ENCODE results near the gene SSBP4.

The SSBP4 gene

DNA sequence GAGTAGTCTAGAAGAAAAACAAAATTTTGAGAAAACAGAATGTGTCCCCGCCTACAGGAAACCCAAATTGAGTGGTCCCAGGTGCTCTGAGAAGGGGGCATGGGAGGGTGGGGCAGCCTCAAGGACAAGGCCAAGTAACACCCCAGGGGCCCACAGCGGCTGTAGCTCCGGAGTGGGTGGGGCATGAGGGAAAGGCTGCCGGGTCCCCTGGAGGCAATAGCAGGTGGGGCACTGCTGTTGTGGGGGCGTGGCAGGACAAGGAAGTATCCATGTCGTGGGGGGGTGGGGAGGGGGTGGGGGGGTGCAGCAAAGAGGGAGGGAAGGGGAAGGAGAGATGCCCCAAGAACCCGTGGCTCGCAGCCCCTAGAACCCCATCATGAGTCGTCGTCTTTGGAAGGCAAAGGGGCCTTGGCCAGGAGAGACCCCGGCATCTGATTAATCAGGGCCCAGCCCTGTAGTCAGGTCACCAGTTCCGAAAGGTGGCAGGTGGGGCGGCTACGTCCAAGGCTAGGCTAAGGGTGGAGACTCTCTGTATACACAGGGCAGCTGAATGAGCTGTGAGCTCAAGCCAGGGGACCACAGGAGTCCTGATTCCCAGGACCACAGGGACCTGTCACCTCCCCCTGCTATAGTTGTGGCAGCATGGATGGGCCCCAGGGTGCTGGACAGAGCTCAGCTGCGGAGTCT lies 26.2 kb downstream of the SSBP4 start:
- no peak for TF ChIP-seq FOXM1 (IDR thresholded peaks at IDR 0.05; ENCODE audit: borderline replicate concordance, low read depth)
- no peak for TF ChIP-seq EGR1 (IDR thresholded peaks at IDR 0.05)
- TF ChIP-seq TCF12 (IDR thresholded peaks at IDR 0.05; ENCODE audit: low read depth), result no peak
- no peak for TF ChIP-seq CEBPB (IDR thresholded peaks at IDR 0.05)
- TF ChIP-seq, protein P1, sequence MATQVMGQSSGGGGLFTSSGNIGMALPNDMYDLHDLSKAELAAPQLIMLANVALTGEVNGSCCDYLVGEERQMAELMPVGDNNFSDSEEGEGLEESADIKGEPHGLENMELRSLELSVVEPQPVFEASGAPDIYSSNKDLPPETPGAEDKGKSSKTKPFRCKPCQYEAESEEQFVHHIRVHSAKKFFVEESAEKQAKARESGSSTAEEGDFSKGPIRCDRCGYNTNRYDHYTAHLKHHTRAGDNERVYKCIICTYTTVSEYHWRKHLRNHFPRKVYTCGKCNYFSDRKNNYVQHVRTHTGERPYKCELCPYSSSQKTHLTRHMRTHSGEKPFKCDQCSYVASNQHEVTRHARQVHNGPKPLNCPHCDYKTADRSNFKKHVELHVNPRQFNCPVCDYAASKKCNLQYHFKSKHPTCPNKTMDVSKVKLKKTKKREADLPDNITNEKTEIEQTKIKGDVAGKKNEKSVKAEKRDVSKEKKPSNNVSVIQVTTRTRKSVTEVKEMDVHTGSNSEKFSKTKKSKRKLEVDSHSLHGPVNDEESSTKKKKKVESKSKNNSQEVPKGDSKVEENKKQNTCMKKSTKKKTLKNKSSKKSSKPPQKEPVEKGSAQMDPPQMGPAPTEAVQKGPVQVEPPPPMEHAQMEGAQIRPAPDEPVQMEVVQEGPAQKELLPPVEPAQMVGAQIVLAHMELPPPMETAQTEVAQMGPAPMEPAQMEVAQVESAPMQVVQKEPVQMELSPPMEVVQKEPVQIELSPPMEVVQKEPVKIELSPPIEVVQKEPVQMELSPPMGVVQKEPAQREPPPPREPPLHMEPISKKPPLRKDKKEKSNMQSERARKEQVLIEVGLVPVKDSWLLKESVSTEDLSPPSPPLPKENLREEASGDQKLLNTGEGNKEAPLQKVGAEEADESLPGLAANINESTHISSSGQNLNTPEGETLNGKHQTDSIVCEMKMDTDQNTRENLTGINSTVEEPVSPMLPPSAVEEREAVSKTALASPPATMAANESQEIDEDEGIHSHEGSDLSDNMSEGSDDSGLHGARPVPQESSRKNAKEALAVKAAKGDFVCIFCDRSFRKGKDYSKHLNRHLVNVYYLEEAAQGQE (IDR thresholded peaks at IDR 0.05; ENCODE audit: low read depth), result 0 out of 2 replicates have a peak, but pooled peaks have one; percentile 31
- no peak for TF ChIP-seq EP300 (IDR thresholded peaks at IDR 0.05; ENCODE audit: borderline replicate concordance)
- TF ChIP-seq, protein P2, sequence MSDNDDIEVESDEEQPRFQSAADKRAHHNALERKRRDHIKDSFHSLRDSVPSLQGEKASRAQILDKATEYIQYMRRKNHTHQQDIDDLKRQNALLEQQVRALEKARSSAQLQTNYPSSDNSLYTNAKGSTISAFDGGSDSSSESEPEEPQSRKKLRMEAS (IDR thresholded peaks at IDR 0.05), result no peak
- TF ChIP-seq ZBTB7A (IDR thresholded peaks at IDR 0.05; ENCODE audit: low read depth), result no peak

DNA sequence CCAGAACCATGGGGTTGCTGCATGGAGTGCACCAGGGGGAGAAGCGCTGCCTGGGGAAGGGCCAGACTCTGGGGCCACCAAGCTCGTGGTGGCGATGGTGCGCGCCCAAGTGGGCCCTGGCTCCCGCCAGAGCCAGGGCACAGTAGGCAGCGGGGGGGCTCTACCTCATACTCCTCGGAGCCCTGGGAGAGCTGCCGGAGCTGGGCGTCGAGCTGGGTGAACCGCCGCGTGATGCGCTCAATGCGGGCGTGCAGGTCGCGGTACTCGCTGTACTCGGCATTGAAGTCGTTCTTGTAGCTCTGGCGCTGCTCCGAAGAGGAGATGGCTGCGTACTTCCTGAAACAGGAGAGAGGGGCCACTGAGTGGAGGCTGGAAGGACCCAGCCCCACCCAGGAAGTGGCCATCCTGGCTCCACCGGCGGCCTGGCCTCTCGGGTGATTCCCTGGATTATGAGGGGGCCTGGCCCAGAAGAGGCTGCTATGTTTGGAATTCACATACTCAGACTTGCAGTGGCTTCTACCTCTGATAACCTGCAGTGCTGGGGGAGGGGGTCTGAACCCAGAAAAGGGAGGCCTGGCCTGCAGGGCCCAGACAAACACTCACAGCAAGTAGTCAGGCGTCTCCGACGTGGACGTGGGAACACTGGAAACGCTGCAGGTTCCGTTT lies 27.1 kb downstream of the SSBP4 start:
- TF ChIP-seq, protein P3, sequence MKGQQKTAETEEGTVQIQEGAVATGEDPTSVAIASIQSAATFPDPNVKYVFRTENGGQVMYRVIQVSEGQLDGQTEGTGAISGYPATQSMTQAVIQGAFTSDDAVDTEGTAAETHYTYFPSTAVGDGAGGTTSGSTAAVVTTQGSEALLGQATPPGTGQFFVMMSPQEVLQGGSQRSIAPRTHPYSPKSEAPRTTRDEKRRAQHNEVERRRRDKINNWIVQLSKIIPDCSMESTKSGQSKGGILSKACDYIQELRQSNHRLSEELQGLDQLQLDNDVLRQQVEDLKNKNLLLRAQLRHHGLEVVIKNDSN (IDR thresholded peaks at IDR 0.05), result no peak
- TF ChIP-seq CEBPB (IDR thresholded peaks at IDR 0.05), result no peak
- no peak for TF ChIP-seq TCF12 (IDR thresholded peaks at IDR 0.05; ENCODE audit: low read depth)
- no peak for TF ChIP-seq ZBTB7A (IDR thresholded peaks at IDR 0.05; ENCODE audit: low read depth)
- no peak for TF ChIP-seq EP300 (IDR thresholded peaks at IDR 0.05; ENCODE audit: borderline replicate concordance)
- no peak for TF ChIP-seq EGR1 (IDR thresholded peaks at IDR 0.05)
- TF ChIP-seq, protein P1 (IDR thresholded peaks at IDR 0.05; ENCODE audit: low read depth), result no peak
- no peak for TF ChIP-seq CREB1 (IDR thresholded peaks at IDR 0.05; ENCODE audit: low read depth)
- TF ChIP-seq, protein P2 (IDR thresholded peaks at IDR 0.05), result no peak
- TF ChIP-seq TAF1 (IDR thresholded peaks at IDR 0.05; ENCODE audit: low read depth), result no peak
- TF ChIP-seq FOXM1 (IDR thresholded peaks at IDR 0.05; ENCODE audit: borderline replicate concordance, low read depth), result no peak
- no peak for TF ChIP-seq RAD21 (IDR thresholded peaks at IDR 0.05; ENCODE audit: low read depth)
- TF ChIP-seq TEAD4 (IDR thresholded peaks at IDR 0.05), result no peak

DNA sequence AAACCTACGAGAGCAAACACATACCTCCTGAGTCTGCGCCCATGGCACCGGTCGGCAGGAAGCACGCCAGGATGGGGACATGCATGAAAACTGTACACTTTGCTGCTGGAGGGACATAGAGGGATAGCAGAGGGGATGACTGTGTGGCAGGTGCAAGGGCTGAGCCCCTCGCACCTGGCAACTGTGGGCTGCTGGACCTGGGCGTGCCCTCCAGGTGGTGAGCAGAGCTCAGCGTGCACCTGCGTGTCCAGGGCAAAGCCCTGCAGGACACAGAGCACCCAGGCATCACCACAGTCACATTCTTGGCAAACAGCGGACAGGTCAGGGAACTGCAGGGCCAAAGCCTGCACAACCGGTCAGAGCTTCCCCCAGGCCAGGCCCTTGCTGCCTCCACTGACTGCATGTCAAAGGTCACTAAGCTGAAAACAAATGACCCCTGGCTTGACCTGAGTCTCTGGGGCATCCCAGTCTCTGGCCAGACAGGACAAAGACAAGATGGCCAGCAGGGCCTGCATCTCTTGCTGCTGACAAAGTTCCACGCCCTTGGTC lies 27.7 kb downstream of the SSBP4 start:
- TF ChIP-seq RAD21 (IDR thresholded peaks at IDR 0.05; ENCODE audit: low read depth), result no peak
- no peak for TF ChIP-seq EP300 (IDR thresholded peaks at IDR 0.05; ENCODE audit: borderline replicate concordance)
- TF ChIP-seq TCF12 (IDR thresholded peaks at IDR 0.05; ENCODE audit: low read depth), result peak; percentile 43; the same call in 1 of the 2 replicates

DNA sequence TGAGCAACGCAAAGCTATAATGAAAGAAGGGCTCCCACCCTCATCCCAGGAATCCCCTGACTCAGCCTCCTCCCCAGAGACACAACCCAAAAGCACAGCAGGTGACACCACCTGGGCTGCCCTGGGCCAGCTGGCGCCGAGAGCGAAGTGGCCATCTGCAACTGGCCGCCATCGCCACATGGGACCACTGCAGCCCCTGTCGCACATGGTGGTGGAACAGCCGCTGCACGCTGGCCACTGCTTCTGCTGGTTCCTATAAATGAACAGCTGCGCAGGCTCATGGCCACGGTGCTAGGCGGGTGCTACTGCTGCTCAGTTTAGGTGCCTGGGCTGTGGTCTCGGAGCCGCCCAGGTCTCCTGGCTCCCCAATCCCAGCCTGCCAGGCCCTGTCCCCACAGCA lies 30.4 kb downstream of the SSBP4 start:
- TF ChIP-seq TCF12 (IDR thresholded peaks at IDR 0.05; ENCODE audit: low read depth), result no peak
- TF ChIP-seq, protein P3 (IDR thresholded peaks at IDR 0.05), result no peak
- no peak for TF ChIP-seq EP300 (IDR thresholded peaks at IDR 0.05; ENCODE audit: borderline replicate concordance)
- TF ChIP-seq YY1 (IDR thresholded peaks at IDR 0.05; ENCODE audit: low read depth), result no peak
- no peak for TF ChIP-seq CEBPB (IDR thresholded peaks at IDR 0.05)
- TF ChIP-seq TAF1 (IDR thresholded peaks at IDR 0.05; ENCODE audit: low read depth), result no peak
- TF ChIP-seq CREB1 (IDR thresholded peaks at IDR 0.05; ENCODE audit: low read depth), result no peak
- TF ChIP-seq, protein P1 (IDR thresholded peaks at IDR 0.05; ENCODE audit: low read depth), result no peak
- TF ChIP-seq FOXM1 (IDR thresholded peaks at IDR 0.05; ENCODE audit: borderline replicate concordance, low read depth), result no peak
- no peak for TF ChIP-seq TEAD4 (IDR thresholded peaks at IDR 0.05)
- TF ChIP-seq, protein P2 (IDR thresholded peaks at IDR 0.05), result no peak

Measured in Ishikawa (cell line).